Measurements from ENCODE around the gene MYO18B. TPM values are rescaled to one million over a fixed set of nuclear protein-coding genes. Genes with fewer than 3 reads are reported as not detected.

Gene MYO18B
- total and polyA plus RNA-seq, 8 donors = 0.05 to 0.47 (median 0.14) TPM

- DNase-seq = no peak
- H3K4me3 ChIP-seq = no peak overlapping the region
- no peak for TF ChIP-seq CTCF (IDR thresholded peaks at IDR 0.05)
- no peaks in the 10 kb centered on the region for H3K4me1 ChIP-seq
- H3K27me3 ChIP-seq = no peaks in the 10 kb centered on the region
- ATAC-seq = peak in 1 of 4 donors; percentile 25
- intact Hi-C loops (cut with DNase I) = no loop called here
- H3K36me3 ChIP-seq = no peaks in the 10 kb centered on the region
- 75 to 82% methylated on average over 16 of the region's 16 CpGs for WGBS, 2 donors
- H3K9me3 ChIP-seq = no peaks in the 10 kb centered on the region
- no peak overlapping the region for H3K27ac ChIP-seq
- FAIRE-seq = no peak
Measured at GRCh38 chr22:25694196-25694907, 47.6 kb upstream of the MYO18B start.

GRCh38 chr22:25695146-25695545 is 46.8 kb upstream of the MYO18B start:
- no peak for DNase-seq
- Histone ChIP-seq H3K36me3 (no peaks in the 10 kb centered on the region), H3K27me3 (no peaks in the 10 kb centered on the region), H3K27ac (no peak overlapping the region), H3K9me3 (no peaks in the 10 kb centered on the region), H3K4me1 (no peaks in the 10 kb centered on the region), H3K4me3 (no peak overlapping the region)
- intact Hi-C loops (cut with DNase I) = no loop called here
- ATAC-seq = no peak
- 78 to 84% methylated on average over 5 of the region's 5 CpGs for WGBS, 2 donors
- no peak for FAIRE-seq
- TF ChIP-seq CTCF (IDR thresholded peaks at IDR 0.05) = no peak

- no peak overlapping the region for H3K4me3 ChIP-seq
- H3K27me3 ChIP-seq = no peaks in the 10 kb centered on the region
- WGBS, 2 donors = 73 to 91% methylated on average over 2 of the region's 2 CpGs
- no peak for ATAC-seq
- H3K36me3 ChIP-seq = no peaks in the 10 kb centered on the region
- no peaks in the 10 kb centered on the region for H3K9me3 ChIP-seq
- FAIRE-seq = no peak
- intact Hi-C loops (cut with DNase I) = no loop called here
- no peak for DNase-seq
- TF ChIP-seq CTCF (IDR thresholded peaks at IDR 0.05) = no peak
- no peak overlapping the region for H3K27ac ChIP-seq
- no peaks in the 10 kb centered on the region for H3K4me1 ChIP-seq
Measured at GRCh38 chr22:25696763-25697162, 45.2 kb upstream of the MYO18B start.

- H3K4me1 ChIP-seq = no peaks in the 10 kb centered on the region
- DNase-seq (no peak), FAIRE-seq (no peak), ATAC-seq (no peak)
- H3K9me3 ChIP-seq = no peaks in the 10 kb centered on the region
- H3K36me3 ChIP-seq = no peaks in the 10 kb centered on the region
- WGBS, 2 donors = 84 to 85% methylated on average over 5 of the region's 5 CpGs
- no peak for TF ChIP-seq CTCF (IDR thresholded peaks at IDR 0.05)
- intact Hi-C loops (cut with DNase I) = no loop called here
- no peaks in the 10 kb centered on the region for H3K27me3 ChIP-seq
- H3K27ac ChIP-seq = no peak overlapping the region
- H3K4me3 ChIP-seq = no peak overlapping the region
Measured at GRCh38 chr22:25697181-25697664, 44.8 kb upstream of the MYO18B start.

GRCh38 chr22:25697978-25698377 is 44.0 kb upstream of the MYO18B start:
- FAIRE-seq = no peak

More at GRCh38 chr22:25697978-25698377, 44.0 kb upstream of the MYO18B start:
- intact Hi-C loops (cut with DNase I) = no loop called here
- Histone ChIP-seq H3K36me3 (no peaks in the 10 kb centered on the region), H3K27ac (no peak overlapping the region), H3K9me3 (no peaks in the 10 kb centered on the region), H3K4me3 (no peak overlapping the region), H3K27me3 (no peaks in the 10 kb centered on the region), H3K4me1 (no peaks in the 10 kb centered on the region)
- DNase-seq (no peak), ATAC-seq (no peak)
- WGBS, 2 donors = 74 to 85% methylated on average over 2 of the region's 2 CpGs
- no peak for TF ChIP-seq CTCF (IDR thresholded peaks at IDR 0.05)
